Measurements from ENCODE around the gene PPM1E. TPM values are rescaled to one million over a fixed set of nuclear protein-coding genes. Genes with fewer than 3 reads are reported as not detected.

Gene PPM1E
- total and polyA plus RNA-seq, 2 experiments from 2014 or later: 0.27 TPM; not detected in 1

- DNase-seq (ENCODE audit: low read depth in 1 of 2, low spot score in 1 of 2): no peak
- H3K36me3 ChIP-seq: no peaks in the 10 kb centered on the region
- H3K4me3 ChIP-seq: no peak overlapping the region
- H3K4me1 ChIP-seq (ENCODE audit: low read depth): no peaks in the 10 kb centered on the region
- no peak overlapping the region for H3K27ac ChIP-seq
- H3K27me3 ChIP-seq: no peaks in the 10 kb centered on the region
- no peaks in the 10 kb centered on the region for H3K9me3 ChIP-seq (ENCODE audit: low read depth)
- TF ChIP-seq, protein P1, sequence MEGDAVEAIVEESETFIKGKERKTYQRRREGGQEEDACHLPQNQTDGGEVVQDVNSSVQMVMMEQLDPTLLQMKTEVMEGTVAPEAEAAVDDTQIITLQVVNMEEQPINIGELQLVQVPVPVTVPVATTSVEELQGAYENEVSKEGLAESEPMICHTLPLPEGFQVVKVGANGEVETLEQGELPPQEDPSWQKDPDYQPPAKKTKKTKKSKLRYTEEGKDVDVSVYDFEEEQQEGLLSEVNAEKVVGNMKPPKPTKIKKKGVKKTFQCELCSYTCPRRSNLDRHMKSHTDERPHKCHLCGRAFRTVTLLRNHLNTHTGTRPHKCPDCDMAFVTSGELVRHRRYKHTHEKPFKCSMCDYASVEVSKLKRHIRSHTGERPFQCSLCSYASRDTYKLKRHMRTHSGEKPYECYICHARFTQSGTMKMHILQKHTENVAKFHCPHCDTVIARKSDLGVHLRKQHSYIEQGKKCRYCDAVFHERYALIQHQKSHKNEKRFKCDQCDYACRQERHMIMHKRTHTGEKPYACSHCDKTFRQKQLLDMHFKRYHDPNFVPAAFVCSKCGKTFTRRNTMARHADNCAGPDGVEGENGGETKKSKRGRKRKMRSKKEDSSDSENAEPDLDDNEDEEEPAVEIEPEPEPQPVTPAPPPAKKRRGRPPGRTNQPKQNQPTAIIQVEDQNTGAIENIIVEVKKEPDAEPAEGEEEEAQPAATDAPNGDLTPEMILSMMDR (IDR thresholded peaks at IDR 0.05; ENCODE audit: low read depth, low read length): no peak
Measured at GRCh38 chr17:58811290-58811689, 55.6 kb downstream of the PPM1E start.

DNA sequence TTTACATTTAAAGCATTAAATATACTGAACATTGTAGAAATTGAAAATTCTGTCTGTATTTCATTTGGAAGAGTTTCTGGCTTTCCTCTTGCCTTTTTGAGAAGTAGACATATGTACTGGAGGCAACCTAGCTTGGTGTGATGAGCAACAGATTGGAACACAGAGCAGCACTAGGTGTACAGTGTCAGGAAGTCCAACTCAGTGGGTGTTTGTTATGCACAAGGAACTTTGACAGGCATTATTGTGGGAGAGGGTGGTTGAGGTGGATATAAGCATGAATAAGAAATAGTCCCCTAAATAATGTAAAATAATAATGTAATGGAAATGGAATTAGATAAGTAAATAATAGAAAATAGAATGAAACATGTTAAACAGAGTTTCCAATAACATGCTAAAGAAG lies 58.1 kb downstream of the PPM1E start:
- Histone ChIP-seq H3K4me3 (no peak overlapping the region), H3K9me3 (ENCODE audit: low read depth) (no peaks in the 10 kb centered on the region), H3K4me1 (ENCODE audit: low read depth) (no peaks in the 10 kb centered on the region), H3K27me3 (no peaks in the 10 kb centered on the region), H3K36me3 (no peaks in the 10 kb centered on the region), H3K27ac (no peak overlapping the region)
- DNase-seq (ENCODE audit: low read depth in 1 of 2, low spot score in 1 of 2): no peak
- TF ChIP-seq, protein P1 (IDR thresholded peaks at IDR 0.05; ENCODE audit: low read depth, low read length): no peak

GRCh38 chr17:58818654-58819053 lies 63.0 kb downstream of the PPM1E start:
- DNase-seq (ENCODE audit: low read depth in 1 of 2, low spot score in 1 of 2): no peak
- TF ChIP-seq, protein P1 (IDR thresholded peaks at IDR 0.05; ENCODE audit: low read depth, low read length): no peak
- Histone ChIP-seq H3K36me3 (no peaks in the 10 kb centered on the region), H3K4me1 (ENCODE audit: low read depth) (peaks cover 10% of the 10 kb centered on the region), H3K9me3 (ENCODE audit: low read depth) (no peaks in the 10 kb centered on the region), H3K4me3 (no peak overlapping the region), H3K27ac (no peak overlapping the region), H3K27me3 (no peaks in the 10 kb centered on the region)

DNA sequence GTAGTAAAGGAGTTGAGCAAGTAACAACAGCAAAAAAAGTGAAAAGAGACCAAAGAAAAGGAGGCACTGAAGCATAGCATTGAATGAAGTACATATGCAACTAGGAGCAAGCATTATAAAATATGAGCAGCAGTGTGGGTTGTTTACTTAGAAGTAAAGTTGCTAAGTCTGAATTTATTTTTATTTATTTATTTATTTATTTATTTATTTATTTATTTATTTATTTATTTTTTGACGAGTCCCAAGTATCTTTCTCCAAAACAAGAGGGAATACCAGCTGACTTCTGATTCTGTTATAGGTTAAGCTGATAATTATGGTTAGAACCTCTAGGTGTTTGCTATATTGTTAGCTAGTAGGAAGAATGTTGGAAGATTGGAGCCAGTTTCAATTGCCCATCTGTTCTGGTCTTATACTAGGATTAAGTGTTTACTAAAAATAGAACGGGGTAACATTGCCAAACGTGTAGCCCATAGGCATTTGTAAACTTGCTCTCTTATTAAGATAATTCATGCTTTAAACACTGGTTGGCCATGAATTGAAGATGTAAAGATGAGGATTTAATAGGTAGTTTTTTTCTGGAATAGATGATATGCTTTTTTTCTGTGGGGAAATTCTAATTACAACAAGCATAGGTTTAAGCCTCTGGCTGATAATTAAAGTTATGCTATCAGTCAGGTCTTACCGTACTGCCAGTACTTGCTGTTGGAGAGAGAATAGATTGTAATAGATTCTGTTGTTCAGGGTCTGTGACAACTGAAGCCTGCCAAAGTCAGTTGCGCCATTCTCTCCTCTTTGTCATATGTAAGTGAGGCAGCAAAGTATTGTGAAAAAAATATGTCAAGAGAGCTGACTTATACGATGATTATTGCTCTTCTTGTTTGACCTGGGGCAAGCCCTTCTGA lies 66.7 kb downstream of the PPM1E start:
- Histone ChIP-seq H3K27ac (no peak overlapping the region), H3K9me3 (ENCODE audit: low read depth) (no peaks in the 10 kb centered on the region)
- TF ChIP-seq, protein P1 (IDR thresholded peaks at IDR 0.05; ENCODE audit: low read depth, low read length): no peak

DNA sequence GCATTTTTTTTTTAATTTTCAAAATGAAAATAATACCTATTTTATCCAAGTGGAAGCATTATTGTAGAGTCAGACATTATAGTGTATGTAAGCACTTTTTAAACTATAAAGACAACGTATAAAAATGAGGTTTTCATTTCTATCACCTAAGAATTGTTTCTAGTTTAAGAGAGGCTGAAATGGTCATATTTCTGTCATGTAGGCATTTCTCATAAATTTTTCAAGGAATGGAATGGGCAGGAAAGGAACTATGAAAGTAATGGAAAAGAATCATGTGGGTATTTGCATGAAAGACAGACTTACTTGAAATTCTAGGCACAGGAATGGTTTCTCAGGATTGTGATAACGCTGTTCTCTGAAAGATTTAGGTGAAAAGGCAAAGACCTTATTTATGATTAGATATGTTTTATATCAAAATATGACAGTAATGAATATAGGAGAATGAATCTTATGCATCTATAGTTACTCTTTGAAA lies 67.4 kb downstream of the PPM1E start:
- Histone ChIP-seq H3K27ac (no peak overlapping the region), H3K4me1 (ENCODE audit: low read depth) (peaks cover 10% of the 10 kb centered on the region), H3K27me3 (no peaks in the 10 kb centered on the region), H3K36me3 (no peaks in the 10 kb centered on the region), H3K9me3 (ENCODE audit: low read depth) (no peaks in the 10 kb centered on the region), H3K4me3 (no peak overlapping the region)
- no peak for DNase-seq (ENCODE audit: low read depth in 1 of 2, low spot score in 1 of 2)
- TF ChIP-seq, protein P1 (IDR thresholded peaks at IDR 0.05; ENCODE audit: low read depth, low read length): no peak

More for the DNA sequence above, 66.7 kb downstream of the PPM1E start:
- peak in 1 of 2 donors; percentile 5 for DNase-seq (ENCODE audit: low read depth in 1 of 2, low spot score in 1 of 2)
- H3K4me1 ChIP-seq (ENCODE audit: low read depth): peaks cover 10% of the 10 kb centered on the region
- H3K36me3 ChIP-seq: no peaks in the 10 kb centered on the region
- H3K27me3 ChIP-seq: no peaks in the 10 kb centered on the region
- no peak overlapping the region for H3K4me3 ChIP-seq

Data from cardiac muscle cell (in vitro differentiated cells and primary cell).